HUDEP-2 (cell line): ENCODE data around the gene TSPAN5.

Source experiments
- DNase-seq, 76 experiments: peaks; one replicate each; lab custom pipeline; 2025; ENCODE audit not compliant: unreplicated experiment in 76 of 76; lab: John Stamatoyannopoulos, UW

The TSPAN5 gene

DNA sequence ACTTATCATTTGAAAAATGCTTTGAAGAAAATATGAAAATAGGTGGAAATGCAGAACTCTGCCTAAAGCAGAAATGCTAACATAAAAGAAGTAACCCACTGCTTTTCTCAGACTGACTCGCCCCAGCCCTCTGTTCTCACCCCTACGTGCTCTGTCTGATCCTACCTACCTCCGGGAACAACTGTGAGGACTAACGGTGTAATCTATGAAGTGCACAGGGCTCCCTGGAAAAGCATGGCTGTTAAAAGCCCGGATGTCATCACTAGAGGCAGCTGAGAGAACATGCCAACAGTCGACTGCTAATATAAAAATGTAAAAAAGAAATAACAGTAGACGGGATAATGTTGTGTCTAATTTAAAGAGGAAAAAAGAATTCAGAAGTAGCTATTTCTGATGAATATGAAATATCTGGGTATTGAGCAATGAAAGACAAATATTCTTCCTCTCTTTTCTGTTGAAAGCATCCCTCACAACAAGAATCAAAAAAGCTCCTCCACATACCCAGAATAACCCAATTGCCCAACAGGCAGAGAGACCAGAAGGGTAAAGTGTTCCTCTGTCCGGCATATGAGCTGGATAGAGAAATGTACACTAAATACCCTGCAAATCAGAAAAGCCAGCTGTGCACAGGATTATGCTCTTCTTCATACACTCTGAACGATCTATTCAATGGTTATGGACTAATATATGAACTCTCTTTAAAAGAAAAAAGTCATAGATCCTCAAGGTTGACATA is 130.7 kb downstream of the TSPAN5 start:
- no peak for DNase-seq

DNA sequence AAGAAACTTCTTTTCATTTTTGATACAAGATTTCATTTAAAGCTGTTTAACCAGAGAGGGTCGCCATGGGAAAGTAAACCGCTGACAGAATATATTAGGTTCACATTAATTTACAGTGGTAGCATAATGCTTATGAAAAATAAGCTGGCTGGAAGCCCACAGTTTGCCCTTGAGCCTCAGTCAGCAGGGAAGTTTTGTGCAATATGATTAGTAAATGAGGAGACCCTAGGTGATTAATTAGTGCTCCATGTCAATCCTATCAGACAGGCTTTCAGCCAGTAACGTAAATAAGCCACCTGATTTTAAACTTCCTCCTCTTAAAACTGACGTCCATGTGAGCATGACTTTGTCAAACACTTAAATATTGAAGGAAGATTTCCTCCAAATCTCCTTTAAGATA is 134.2 kb downstream of the TSPAN5 start:
- DNase-seq, result no peak

DNA sequence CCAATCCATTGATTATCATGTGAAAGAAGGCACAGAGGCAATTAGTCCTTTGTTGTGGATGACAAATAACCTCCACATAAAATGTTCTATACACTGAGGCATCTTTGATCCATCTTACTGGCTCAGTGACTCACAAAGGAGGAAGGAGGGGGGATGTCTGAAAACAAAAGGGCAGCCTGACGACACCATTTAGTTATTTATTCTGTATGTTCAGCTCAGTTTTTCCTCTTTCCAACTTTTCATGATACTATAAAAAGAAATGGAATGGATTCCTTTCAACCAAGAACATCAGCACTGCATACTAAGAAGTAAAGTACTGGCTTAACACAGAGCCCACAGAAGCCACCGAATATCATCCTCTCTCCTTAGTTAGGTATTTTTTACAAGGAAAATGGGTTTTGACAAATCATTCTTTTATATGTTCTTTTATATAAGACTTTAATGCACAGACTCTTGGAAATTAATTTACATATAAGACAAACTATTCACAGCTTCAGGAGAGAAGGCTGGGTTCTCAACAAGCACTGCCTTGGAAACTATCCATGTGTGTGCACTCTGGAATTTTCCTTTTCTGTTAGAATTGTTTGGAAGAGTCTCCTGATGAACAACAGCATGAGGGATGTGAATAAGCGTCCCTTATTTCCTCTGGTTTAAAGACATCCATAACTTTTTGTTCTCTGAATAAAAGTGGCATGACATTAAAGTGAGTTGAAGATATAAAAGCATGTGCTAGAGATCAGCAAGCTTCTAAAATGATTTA is 135.6 kb downstream of the TSPAN5 start:
- no peak for DNase-seq

DNA sequence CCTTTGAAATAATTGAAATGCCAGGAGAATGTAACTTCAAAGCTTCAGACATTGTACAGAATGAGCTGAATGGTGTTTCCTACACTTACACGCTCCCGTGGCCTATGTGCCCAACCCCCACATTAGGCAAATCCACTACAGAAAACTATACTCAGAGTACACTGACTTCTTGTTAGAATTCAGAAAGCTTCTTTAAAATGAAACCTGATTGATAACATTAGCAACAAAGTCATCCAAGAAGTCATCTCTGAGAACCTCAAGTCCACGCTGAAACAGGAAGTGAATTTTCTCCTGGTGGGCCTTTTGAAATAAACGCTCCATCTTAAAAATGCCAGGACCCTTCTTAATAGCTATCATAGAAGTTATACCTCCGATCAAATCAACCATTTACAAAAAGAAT is 136.3 kb downstream of the TSPAN5 start:
- no peak for DNase-seq

DNA sequence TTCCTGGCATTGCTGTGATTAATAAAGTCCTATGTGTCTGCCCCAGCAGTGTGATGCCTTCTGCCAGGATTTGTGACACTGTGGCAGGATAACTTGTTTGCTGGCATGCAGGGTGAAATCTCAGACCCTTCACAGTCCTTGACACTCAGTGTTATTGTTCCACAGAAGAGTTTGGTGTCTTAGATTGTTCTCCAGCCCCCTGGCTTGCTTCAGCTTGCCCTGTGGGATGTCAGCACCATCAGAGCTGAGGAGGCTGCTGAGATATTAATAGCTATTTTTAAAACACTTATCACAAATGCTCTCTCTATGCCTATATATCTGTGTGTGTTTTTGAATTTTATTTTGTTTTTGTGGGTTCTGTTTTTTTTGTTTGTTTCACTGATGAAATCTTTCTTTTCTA is 136.9 kb downstream of the TSPAN5 start:
- no peak for DNase-seq

DNA sequence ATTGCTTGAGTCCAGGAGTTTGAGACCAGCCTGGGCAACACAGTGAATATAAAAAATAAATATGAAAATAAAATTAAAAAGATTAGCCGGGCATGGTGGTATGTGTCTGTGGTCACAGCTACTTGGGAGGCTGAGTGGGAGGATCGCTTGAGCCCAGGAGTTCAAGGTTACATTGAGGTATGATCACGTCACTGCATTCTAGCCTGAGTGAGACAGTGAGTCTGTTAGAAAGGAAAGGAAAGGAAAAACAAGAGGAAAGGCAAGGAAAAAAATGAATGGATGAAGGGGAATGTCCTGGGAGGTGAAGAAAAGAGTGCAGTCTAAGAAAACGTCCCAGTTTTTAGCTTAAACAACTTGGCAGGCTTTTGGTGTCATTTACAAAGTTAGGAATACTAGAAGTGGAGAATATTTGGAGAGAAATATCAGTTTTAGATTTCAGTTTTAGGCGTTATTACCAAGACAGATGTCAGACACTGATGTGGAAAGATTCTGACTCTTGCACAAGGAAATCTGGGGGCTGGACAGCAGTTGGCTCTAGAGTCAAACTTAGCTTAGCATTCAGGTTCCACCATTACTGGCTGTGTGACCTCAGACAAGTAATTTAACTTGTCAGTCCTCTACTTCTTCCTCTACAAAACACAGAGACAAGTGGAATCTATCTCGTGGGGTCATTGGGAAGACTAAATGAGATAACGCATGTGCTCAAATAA is 139.0 kb downstream of the TSPAN5 start:
- no peak for DNase-seq

DNA sequence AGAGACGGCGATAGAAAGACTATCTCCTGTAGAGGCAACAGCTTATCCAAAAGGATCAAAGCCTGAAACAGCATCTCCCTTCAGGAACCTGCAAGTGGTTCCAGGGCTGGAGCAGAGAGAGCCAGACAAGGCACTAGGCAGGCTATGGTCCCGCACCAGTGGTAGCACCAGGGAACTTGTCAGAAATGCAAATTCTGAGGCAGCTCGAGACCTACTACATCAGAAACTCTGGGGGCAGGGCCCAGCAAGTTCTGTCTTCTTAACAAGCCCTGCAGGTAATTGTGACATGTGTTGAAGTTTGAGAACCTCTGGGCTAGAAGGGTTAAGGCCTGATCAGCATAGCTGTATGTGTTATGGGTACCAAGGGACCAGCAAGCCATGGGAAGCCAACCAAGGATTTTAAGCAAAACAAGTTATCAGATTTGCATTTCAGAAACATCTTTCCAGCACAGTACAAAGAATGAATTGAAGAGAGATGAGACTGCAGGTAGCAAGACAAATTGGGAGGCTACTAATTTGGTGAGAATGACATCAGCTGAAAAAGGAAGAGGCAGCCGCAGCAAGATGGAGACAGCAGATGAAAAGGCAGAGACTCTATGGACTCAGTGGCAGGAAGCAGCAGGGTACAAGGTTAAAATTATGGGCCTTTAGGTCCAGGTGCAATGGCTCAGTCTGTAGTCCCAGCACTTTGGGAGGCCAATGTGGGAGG is 139.7 kb downstream of the TSPAN5 start:
- DNase-seq, result no peak

DNA sequence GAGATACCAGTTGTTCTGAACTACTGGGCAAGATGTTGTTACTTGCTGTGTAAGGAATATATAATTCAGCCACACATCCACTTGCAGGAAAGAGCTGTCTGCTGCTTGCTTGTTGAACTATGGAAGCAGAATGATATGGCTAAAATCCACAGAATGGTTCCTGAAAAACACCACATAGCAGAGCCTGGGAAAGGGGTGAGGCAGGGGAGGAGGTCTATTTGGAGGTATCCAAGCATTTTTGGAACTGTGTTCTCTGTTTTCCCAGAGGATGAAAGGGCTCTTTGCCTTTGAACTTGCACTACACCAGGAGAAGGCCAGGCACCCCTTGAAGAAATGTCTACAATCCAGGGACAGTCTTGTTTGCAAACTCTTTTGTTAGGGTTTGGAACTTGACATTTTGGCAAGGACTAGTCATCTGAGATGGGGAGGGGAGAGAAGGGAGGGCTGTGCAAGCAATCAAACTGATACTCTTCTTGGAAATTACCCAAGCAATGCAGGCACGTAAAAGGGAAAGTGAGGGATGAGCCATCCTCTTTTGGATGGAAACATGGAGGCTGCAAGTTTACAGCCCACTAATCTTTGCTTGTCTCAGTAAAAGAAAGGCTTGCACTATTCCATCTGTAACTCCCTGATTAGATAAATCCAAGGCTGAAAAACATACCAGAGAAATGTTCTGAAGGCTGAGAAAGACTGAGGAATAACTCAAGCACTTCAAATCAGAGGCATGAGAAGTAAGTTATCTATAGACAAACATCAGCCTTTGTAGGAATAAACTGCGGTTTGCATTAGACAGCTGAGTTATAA is 141.0 kb downstream of the TSPAN5 start:
- DNase-seq, result no peak

DNA sequence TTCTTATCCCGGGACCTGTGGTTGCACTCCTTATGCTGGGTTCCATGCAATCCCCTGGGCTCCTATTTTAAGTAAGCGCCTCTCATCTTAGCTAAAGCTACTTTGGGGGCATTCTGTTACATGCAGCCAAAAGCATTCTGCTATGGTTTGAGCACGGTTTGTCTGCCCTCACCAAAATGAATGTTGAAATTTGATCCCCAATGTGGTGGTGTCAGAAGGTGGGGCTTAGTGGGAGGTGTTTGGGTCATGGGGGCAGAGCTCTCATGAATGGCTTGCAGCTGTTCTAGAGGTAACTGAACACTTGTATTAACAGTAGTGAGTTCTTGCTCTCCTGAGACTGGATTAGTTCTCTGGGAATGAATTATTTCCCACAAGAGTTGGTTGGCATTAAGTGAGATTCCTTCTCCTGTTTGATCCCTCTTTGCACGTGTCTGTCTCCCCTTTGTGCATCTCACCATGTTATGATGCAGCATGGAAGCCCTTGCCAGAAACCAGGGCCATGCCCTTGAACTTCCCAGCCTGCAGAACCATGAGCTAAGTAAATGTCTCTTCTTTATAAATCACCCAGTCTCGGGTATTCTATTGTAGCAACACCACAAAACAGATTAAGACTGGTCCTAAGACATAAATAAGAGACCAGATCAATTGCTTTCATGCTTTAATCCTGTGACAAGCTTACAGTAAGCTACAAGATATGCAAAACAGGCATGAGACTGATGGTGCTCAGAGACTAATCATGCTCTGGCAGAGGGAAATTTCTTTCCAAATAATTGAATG is 141.8 kb downstream of the TSPAN5 start:
- no peak for DNase-seq

DNA sequence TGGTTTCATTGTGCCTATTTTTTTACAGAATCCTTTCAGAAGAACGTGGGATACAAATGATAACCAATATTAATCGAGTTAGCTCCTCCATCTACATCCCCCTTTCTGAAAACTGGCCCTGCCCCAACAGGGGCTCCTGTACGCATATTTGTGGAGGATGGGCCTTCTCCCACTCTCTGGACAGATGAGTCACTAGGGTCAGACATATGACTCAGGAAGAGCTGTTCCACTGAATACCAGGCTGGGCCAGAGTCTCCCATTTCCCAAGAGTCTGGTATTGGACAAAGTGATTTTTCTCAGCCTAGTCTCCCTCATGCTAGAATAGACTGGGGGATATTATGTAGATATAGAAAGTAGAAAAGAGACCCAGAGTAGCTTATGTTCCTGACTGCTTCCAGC is 142.4 kb downstream of the TSPAN5 start:
- DNase-seq, result no peak

DNA sequence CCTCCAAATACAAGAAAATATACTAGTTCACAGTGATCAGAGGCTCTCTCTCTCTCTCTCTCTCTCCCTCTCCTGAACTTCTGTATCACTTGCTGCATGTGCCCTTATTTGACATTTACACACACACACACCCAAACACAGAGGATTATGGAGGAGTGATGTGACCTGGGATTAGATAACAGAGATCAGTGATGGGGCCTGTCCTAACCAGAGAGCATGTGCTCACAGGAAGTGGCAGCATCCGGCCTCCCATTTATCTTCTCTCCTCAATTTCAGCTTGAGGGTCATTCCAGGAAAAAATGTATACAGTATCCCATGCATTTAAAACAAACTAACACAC is 143.0 kb downstream of the TSPAN5 start:
- no peak for DNase-seq

DNA sequence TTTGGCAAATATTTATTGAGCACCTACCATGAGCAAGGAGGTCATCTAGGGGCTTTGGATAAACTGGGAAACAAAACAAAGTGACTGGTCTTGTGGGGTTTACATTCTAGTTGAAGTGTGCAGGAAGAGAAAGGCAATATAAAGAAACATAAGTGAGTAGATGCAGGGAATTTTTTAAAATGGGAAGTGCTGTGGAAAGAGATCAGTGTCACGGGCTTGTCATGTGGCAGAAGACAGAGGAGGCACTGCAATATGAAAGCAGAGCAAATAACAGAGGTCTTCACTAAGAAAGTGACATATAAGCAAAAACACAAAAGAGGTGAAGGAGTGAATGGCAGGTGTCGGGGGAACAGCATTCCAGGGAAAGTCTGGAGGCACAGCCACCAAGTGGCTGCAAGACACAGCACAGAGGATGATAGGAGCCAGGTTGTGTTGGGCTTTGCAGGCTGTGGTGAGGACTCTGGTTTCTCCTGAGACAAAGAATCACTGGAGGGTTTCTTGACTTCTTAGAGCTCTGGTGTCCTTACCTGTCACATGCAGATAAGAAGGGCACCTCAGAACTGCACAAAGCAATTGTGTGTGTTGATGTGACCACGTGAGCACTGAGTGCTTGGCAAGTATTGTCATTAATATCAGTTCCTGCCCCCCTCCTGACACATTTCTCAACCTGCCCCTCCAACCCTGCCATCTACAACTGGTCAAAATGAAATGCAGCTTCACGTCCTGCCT is 143.5 kb downstream of the TSPAN5 start:
- DNase-seq, result no peak

DNA sequence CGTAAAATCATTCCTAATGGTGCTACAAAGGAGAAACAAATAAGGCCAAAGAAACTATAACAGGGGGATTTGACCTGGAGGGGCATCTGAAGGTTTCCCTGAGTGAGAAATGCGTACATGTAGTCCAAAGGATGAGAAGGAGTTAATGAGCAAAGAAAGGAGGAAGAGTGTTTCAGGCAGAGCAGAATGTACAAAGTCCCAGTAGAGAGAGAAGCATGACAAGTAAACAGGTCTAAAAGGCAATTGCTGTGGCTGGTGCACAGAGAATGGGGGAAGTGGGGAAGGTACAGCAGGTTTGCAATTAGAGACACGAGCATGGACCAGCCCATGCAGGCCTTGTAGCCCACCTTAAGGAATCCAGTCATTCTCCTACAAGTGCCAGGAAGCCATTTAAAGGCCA is 145.5 kb downstream of the TSPAN5 start:
- DNase-seq, result no peak

DNA sequence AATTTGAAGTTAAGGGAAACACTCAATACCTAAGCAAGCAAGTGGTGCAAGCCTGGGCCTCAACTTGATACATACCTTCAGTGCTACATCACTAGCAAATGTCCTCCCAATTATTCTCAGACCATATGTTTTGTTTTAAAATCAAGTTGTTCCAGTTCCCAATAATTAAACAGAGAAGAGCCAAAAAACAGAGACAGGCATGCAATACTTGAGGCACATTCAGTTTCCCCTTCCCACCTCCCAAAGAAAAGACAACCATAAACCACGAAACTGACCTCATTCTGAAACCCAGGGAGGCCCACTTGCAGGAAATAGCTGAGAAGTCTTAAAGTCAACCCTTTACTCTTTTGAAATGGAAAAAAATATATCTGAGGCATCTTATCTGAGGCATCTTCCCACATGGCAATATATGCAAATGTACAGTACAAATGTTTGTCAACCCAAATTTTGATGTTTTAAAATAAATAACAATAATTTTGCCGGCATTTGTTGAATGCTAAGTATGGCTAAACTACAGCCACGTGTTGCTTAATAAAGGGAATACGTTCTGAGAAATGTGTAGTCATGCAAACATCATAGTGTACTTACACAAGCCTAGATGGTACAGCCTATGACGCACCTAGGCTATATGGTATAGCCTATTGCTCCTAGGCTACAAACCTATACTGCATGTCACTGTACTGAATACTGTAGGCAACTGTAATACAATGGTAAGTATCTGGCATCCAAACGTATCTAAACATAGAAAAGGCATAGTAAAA is 147.5 kb downstream of the TSPAN5 start:
- no peak for DNase-seq

DNA sequence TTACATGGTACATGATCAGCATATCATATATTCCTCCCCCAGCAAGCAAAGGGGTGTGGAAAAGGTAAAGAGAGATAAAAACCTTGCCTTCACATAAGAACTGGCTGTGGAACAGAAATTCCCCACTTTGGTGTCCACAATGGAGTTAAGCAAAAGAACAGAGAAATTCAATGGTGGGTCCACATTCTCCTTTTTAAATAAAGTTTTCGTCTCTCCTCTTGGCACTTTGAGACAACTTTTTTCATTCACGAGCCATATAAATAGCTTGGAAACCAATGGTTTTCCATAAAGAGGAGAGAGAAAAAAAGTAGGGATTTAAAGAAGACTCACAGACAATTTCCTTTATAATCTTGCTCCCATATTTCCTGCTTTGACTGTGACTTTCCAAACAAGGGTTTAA is 148.1 kb downstream of the TSPAN5 start:
- DNase-seq, result no peak

DNA sequence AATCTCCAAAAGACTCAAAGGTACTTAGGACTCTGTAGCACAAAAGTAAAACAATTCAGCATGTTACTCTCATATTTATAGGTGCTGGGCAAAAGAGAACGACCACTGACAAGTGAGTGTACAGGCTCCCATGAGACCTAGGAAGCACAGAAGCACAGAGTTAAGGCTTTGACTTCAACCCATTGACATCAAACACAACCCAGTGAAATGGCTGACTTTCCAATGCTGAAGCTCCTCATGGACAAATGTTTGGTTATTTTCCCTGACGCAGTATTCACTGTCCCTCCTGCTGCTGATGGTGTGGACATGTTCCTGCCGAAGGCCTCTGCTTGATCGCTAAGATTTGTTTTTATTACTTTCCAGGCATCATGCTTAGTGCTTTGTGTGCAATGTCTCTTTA is 148.7 kb downstream of the TSPAN5 start:
- DNase-seq, result no peak

DNA sequence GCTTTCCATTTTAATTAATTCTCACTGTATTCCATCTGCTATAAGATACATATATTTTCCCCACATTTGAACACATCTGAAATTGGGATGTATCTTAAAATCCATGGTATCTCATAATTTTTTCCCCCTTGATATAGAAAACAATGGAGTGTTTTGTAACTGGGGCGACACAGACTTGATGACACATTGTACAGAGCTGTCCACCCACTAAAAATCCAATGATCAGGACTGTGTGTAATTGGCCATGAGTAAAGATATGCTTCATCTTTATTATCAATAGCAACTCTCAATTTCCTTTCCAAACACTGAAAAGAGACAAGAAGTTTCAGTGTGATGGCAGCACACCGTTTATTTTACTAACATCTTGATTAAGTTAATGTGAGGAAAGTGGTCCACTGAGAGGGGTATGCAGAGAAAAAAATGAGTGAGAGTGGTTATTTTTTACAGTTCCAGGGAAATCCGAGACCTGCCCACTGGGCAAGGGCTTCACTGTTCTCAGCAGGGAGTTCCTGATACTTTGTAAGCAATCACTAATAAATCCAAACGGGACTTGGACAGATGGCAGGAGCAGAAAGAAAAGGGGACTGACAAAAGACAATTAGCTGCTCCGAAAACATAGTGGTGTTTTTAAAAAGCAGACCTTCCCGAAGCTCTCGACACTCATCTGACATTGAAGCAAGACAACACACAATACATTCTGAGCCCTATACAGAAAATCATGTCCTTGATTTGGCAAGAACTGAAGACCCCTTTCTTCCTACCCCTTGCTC is 149.4 kb downstream of the TSPAN5 start:
- DNase-seq, result no peak

DNA sequence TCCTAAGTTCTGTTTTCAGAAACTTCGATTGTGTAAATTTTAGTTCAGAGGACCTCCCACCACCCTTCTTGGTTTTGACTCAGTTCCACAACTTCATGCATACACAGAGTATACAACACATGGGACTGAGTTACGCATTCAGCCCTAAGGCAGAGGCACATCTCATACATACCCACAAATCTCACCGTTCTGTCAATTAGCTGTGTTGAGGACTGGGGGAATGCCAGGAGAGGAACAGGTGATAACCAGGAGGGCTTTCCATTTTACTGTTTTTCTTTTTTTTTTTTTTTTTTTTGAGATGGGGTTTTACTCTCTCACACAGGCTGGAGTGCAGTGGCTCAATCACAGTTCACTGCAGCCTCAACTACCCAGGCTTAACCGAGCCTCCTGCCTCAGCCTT is 150.2 kb downstream of the TSPAN5 start:
- DNase-seq, result no peak
